B cell (primary cell): Measurements from ENCODE around the gene RBM38. TPM values are rescaled to one million over a fixed set of nuclear protein-coding genes. Genes with fewer than 3 reads are reported as not detected.

Source experiments
- ATAC-seq: fragments of 200-7000 bp; cut with Tn5 transposase; one replicate; pipeline ENCODE4 v1.10.0; 2021; ENCODE audit warnings: low read depth, mild to moderate bottlenecking, moderate number of reproducible peaks, moderate library complexity
- CTCF ChIA-PET: fragments of 350-600 bp; sonication (Branson Sonifier 250); formaldehyde crosslinking; loops from one replicate; lab custom pipeline; 2021; ENCODE audit warnings: antibody characterized with exemption, inconsistent platforms; lab: Charles Lee
- POLR2A ChIA-PET: fragments of 350-600 bp; sonication (Branson Sonifier 250); formaldehyde crosslinking; loops from one replicate; lab custom pipeline; 2021; ENCODE audit warnings: antibody characterized with exemption; lab: Charles Lee
- DNase-seq: peaks from one replicate; pipeline ENCODE4 v3.0.0; 2013
- H2AFZ ChIP-seq: 2 replicates; pipeline ENCODE4 v1.6.1; 2012; ENCODE audit warnings: mild to moderate bottlenecking, low read depth, low read length; ENCODE audit not compliant: insufficient read depth, poor library complexity, severe bottlenecking
- H3K27ac ChIP-seq, 2 donors: 1 replicate in 1 of 2; 2 replicates in 1 of 2; pipeline ENCODE4 v1.5.1; 2012 to 2013; ENCODE audit warnings: low read length in 2 of 2, mild to moderate bottlenecking in 2 of 2, moderate library complexity in 1 of 2
- H3K27me3 ChIP-seq, 4 experiments: fragments of 200-600 bp in 1 of 4; sonication (generic) in 1 of 4; replicated peaks in 1 of 4; 1 replicate in 2 of 4; 2 replicates in 2 of 4; pipeline versions ENCODE4 v1.6.1 to v1.7.0; 2013 to 2016; ENCODE audit warnings: low read length in 3 of 4, mild to moderate bottlenecking in 2 of 4, mixed read lengths in 1 of 4, moderate library complexity in 1 of 4; ENCODE audit not compliant: insufficient read depth in 4 of 4, control insufficient read depth in 3 of 4; ENCODE audit errors: control extremely low read depth in 1 of 4
- H3K36me3 ChIP-seq, 2 experiments: replicated peaks in 1 of 2; 1 replicate in 1 of 2; 2 replicates in 1 of 2; pipeline versions ENCODE4 v1.6.1 to v1.7.1; 2013; ENCODE audit warnings: low read length in 1 of 2; ENCODE audit not compliant: insufficient read depth in 2 of 2, control insufficient read depth in 1 of 2; ENCODE audit errors: control extremely low read depth in 1 of 2, extremely low read depth in 1 of 2
- H3K4me1 ChIP-seq, 2 donors: fragments of 200-600 bp in 1 of 2; sonication (generic) in 1 of 2; 1 replicate in 1 of 2; 2 replicates in 1 of 2; pipeline versions ENCODE4 v1.5.1 to v1.6.1; 2013 to 2017; ENCODE audit warnings: low read length in 2 of 2; ENCODE audit not compliant: control insufficient read depth in 2 of 2, insufficient read depth in 2 of 2
- H3K4me2 ChIP-seq: replicated peaks from 2 replicates; pipeline ENCODE3; 2012; ENCODE audit warnings: mild to moderate bottlenecking, low read depth, low read length; ENCODE audit not compliant: poor library complexity, severe bottlenecking
- H3K4me3 ChIP-seq, 5 experiments: fragments of 200-600 bp in 1 of 5; sonication (generic) in 1 of 5; 1 replicate in 3 of 5; 2 replicates in 2 of 5; pipeline versions ENCODE4 v1.5.1 to v1.7.0; 2011 to 2016; ENCODE audit warnings: low read length in 4 of 5, mild to moderate bottlenecking in 4 of 5, low read depth in 2 of 5, control low read depth in 1 of 5, moderate library complexity in 1 of 5; ENCODE audit not compliant: insufficient read depth in 1 of 5; ENCODE audit errors: control extremely low read depth in 1 of 5, extremely low read depth in 1 of 5
- H3K79me2 ChIP-seq: fragments of 200-600 bp; sonication (generic); one replicate; pipeline ENCODE4 v1.6.0; 2016; ENCODE audit warnings: low read length; ENCODE audit not compliant: control insufficient read depth, insufficient read depth
- H3K9ac ChIP-seq: fragments of 200-600 bp; sonication (generic); 2 replicates; pipeline ENCODE4 v1.6.1; 2017; ENCODE audit warnings: mild to moderate bottlenecking, low read length, moderate library complexity
- H3K9me3 ChIP-seq, 3 donors: one replicate each; pipeline versions ENCODE4 v1.6.1 to v1.7.1; 2013; ENCODE audit warnings: low read length in 2 of 3; ENCODE audit not compliant: control insufficient read depth in 2 of 3, insufficient read depth in 1 of 3; ENCODE audit errors: control extremely low read depth in 1 of 3
- H4K20me1 ChIP-seq: 2 replicates; pipeline ENCODE4 v1.6.0; 2012; ENCODE audit warnings: mild to moderate bottlenecking, low read length; ENCODE audit not compliant: insufficient read depth, control insufficient read depth, poor library complexity, severe bottlenecking
- H3K27ac Mint-ChIP-seq: one replicate; pipeline ENCODE4 v1.8.0; 2021; ENCODE audit warnings: mixed read lengths
- H3K27me3 Mint-ChIP-seq: one replicate; pipeline ENCODE4 v1.8.0; 2021; ENCODE audit warnings: mixed read lengths
- H3K4me1 Mint-ChIP-seq: one replicate; pipeline ENCODE4 v1.8.0; 2021; ENCODE audit warnings: mixed read lengths
- H3K4me3 Mint-ChIP-seq: one replicate; pipeline ENCODE4 v1.8.0; 2021; ENCODE audit warnings: mixed read lengths
- H3K9me3 Mint-ChIP-seq: one replicate; pipeline ENCODE4 v1.8.0; 2022; ENCODE audit warnings: mixed read lengths; ENCODE audit not compliant: insufficient read depth
- CTCF ChIP-seq: fragments of 200-600 bp; IDR thresholded peaks from one replicate; pipeline ENCODE4 v1.8.0; 2022; ENCODE audit warnings: antibody characterized with exemption, mild to moderate bottlenecking
- EZH2 ChIP-seq: IDR thresholded peaks from 2 replicates; pipeline ENCODE4 v1.6.1; 2012; ENCODE audit warnings: borderline replicate concordance, low read depth, mild to moderate bottlenecking, moderate library complexity, low read length; ENCODE audit not compliant: insufficient read depth, poor library complexity, severe bottlenecking
- WGBS: methylation state at CpG from one replicate; pipeline ENCODE4 v1.1.5; 2013; ENCODE audit warnings: missing lambda C conversion rate; ENCODE audit not compliant: insufficient coverage; 5-methylcytosine and 5-hydroxymethylcytosine counted together
- intact Hi-C: fragments of 100-400 bp; cut with micrococcal nuclease; formaldehyde crosslinking; loops from one replicate; pipeline ENCODE4 v1.10.0; 2022
- polyA plus RNA-seq: library from polyadenylated mRNA; depleted of rRNA; stranded (reverse); fragments of >200 nt; gene quantifications from 2 replicates; pipeline ENCODE4 v1.2.3, GENCODE V29; 2012
- total RNA-seq, 2 donors: library from RNA; stranded (reverse); fragments of 120-200 nt in 1 of 2; gene quantifications; 1 replicate in 1 of 2; 2 replicates in 1 of 2; pipeline versions ENCODE4 v1.2.3 to v1.2.4, GENCODE V29; 2013 to 2022

The RBM38 gene
- total and polyA plus RNA-seq, 2 donors (not counting 1 experiment from before 2014, with no cell fraction given): 198 to 225 TPM

- POLR2A ChIA-PET: no interaction called here
- Mint-ChIP-seq H3K9me3 (no peaks in the 10 kb centered on the region), H3K4me3 (no peak overlapping the region), H3K27ac (no peak overlapping the region), H3K27me3 (no peaks in the 10 kb centered on the region), H3K4me1 (peaks cover 5% of the 10 kb centered on the region)
- no peaks in the 10 kb centered on the region for H3K4me1 ChIP-seq
- WGBS: 100% methylated on average over 8 of the region's 9 CpGs
- no peak overlapping the region for H3K9ac ChIP-seq
- intact Hi-C loops: no loop called here
- no peak for ATAC-seq
- no peak overlapping the region for H3K27ac ChIP-seq
- no peak for TF ChIP-seq CTCF
- TF ChIP-seq EZH2: no peak
- H4K20me1 ChIP-seq: no peaks in the 10 kb centered on the region
- no peaks in the 10 kb centered on the region for H3K27me3 ChIP-seq
- H3K4me3 ChIP-seq: no peak overlapping the region
- no peaks in the 10 kb centered on the region for H3K79me2 ChIP-seq
- DNase-seq: no peak
- H2AFZ ChIP-seq: no peak overlapping the region
- H3K9me3 ChIP-seq: no peaks in the 10 kb centered on the region
- peaks cover 7 to 88% of the 10 kb centered on the region in 2 experiments for H3K36me3 ChIP-seq
- CTCF ChIA-PET: interaction anchor here (1.2 kb wide), 1 partner anchor 809 kb away, joined by 3 read pairs; no protein-coding TSS in a partner anchor
- H3K4me2 ChIP-seq: no peak overlapping the region
These were observed 20.9 kb upstream of the RBM38 start for GRCh38 chr20:57370316-57370715.

DNA sequence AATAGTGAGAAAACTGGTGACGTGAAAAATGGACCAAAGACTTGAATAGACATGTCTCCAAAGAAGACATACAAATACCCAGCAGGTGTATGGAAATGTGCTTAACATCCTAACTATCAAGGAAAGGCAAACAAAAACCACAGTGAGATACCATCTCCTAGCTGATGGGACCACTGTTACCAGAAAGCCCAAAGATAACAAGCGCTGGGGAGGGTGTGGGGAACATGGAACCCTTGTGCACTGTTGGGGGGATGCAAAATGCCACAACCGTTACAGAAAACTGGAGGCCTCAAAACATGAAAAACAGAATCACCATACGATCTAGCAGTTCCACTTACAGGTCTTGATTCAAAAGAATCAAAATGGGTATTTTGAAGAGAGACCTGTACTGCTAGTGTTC, 19.8 kb upstream of the RBM38 start:
- no peak overlapping the region for H3K4me3 ChIP-seq
- ChIA-PET POLR2A (no interaction called here), CTCF (no interaction called here)
- ATAC-seq (no peak), DNase-seq (no peak)
- peaks cover 4 to 88% of the 10 kb centered on the region in 2 experiments for H3K36me3 ChIP-seq
- Mint-ChIP-seq H3K27ac (no peak overlapping the region), H3K9me3 (no peaks in the 10 kb centered on the region), H3K4me3 (no peak overlapping the region), H3K4me1 (peaks cover 5% of the 10 kb centered on the region), H3K27me3 (no peaks in the 10 kb centered on the region)
- no peaks in the 10 kb centered on the region for H4K20me1 ChIP-seq
- no peak overlapping the region for H3K4me2 ChIP-seq
- no peak overlapping the region for H3K27ac ChIP-seq
- no peaks in the 10 kb centered on the region for H3K27me3 ChIP-seq
- intact Hi-C loops: no loop called here
- H3K79me2 ChIP-seq: no peaks in the 10 kb centered on the region
- no peak overlapping the region for H2AFZ ChIP-seq
- no peaks in the 10 kb centered on the region for H3K4me1 ChIP-seq
- H3K9ac ChIP-seq: no peak overlapping the region
- TF ChIP-seq EZH2 (no peak), CTCF (no peak)
- no peaks in the 10 kb centered on the region for H3K9me3 ChIP-seq
- WGBS: 100% methylated on average over 1 of the region's 4 CpGs
